HG02970 (cell line): ENCODE measurements around the gene ZSWIM6.

Experiments
- ATAC-seq: cut with Tn5 transposase; IDR thresholded peaks from one replicate; pipeline ENCODE4 v1.9.1; 2021; ENCODE audit warnings: mild to moderate bottlenecking, moderate library complexity, moderate number of reproducible peaks; ENCODE audit not compliant: unreplicated experiment, low FRiP score

ZSWIM6 gene

DNA sequence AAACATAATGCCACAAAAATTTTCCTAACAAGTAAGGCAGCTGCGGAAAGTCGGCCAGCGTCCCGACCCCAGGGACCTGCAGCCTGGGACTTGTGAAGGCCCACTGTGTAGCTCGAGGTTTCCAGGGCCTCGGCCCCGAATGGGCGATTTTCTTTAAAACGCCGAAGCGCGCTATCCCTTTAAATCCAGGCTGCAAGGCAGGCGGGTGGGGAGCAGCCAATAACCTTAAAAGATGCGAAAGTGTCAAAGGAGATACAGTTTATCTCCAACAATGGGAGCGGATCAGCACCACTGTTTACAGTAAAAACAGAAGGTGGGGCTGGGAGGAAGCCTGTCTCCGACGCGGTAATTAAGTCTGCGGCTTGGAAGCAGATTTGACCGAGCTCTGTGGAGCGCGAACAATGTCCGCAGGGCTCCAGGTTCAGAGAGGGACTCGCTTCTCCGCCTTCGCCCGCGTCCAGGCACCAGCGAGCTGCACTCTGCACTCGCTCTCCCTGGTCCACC lies 1.7 kb upstream of the ZSWIM6 start:
- ATAC-seq: no peak

DNA sequence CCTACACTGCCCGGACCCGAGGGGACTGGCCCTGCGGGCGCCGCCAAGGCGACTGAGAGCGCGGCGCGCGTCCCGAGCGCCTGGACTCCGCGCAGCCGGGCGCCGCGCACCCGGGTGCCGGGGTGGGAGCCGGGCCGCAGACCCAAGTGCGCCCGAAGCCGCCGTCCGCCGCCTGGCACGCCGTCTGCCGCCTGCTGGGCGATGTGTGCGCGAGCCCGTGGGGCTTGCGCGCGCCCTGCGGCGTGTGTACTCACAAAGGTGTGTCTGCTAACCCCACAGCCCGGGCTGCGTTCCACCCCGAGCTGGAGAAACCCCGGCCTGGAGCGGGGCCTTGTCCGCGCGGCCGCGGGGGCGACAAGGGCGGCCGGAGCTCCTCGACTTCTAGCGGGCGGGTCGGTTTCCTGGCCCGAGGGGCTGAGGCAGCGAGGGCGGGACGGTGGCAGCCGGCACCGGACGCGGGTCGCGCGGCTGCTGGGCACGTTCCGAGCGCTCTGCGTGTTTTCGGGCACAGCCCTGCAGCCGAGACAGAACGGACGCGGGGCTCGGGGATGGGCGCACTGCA lies 1.1 kb upstream of the ZSWIM6 start:
- ATAC-seq: peak; percentile 22

DNA sequence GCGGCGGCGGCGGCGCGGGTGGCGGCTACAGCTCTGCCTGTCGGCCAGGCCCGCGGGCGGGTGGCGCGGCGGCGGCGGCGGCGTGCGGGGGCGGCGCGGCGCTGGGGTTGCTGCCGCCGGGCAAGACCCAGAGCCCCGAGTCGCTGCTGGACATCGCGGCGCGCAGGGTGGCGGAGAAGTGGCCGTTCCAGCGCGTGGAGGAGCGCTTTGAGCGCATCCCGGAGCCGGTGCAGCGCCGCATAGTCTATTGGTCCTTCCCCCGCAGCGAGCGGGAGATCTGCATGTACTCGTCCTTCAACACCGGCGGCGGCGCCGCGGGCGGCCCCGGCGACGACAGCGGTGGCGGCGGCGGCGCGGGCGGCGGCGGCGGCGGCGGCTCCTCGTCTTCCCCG lies 296 bp downstream of the ZSWIM6 start:
- no peak for ATAC-seq

GRCh38 chr5:61332851-61333320 lies 828 bp downstream of the ZSWIM6 start:
- ATAC-seq: no peak

GRCh38 chr5:61333321-61333953 lies 1.4 kb downstream of the ZSWIM6 start:
- ATAC-seq: no peak

GRCh38 chr5:61333954-61334867 lies 2.2 kb downstream of the ZSWIM6 start:
- no peak for ATAC-seq

GRCh38 chr5:61334868-61335615 lies 3.0 kb downstream of the ZSWIM6 start:
- no peak for ATAC-seq

- ATAC-seq: no peak
Observed at GRCh38 chr5:61339764-61340163, 7.7 kb downstream of the ZSWIM6 start.

DNA sequence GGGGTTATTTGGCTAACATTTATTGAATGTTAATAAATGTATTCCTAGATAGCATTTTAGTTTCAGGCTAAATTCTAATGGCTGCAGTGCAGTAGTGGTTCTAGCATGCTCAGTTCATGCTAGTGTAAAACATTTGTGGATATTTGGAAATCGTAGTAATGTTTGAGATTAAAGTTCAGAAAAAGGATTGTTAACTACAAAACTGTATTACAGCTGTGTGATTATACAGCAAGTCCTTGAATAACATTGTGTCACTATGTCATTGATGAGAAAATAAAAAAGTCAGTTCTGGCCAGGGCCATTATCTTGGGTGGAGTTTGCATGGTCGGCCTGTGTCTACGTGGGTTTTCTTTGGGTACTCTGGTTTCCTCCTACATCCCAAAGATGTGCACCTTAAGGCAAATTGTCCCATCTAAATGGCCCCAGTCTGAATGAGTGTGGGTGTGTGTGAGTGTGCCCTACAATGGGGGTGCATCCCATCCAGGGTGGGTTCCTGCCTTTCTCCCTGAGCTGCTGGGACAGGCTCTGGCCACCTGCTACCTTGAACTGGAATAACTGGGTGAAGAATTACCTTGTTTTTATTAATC lies 8.8 kb downstream of the ZSWIM6 start:
- no peak for ATAC-seq

DNA sequence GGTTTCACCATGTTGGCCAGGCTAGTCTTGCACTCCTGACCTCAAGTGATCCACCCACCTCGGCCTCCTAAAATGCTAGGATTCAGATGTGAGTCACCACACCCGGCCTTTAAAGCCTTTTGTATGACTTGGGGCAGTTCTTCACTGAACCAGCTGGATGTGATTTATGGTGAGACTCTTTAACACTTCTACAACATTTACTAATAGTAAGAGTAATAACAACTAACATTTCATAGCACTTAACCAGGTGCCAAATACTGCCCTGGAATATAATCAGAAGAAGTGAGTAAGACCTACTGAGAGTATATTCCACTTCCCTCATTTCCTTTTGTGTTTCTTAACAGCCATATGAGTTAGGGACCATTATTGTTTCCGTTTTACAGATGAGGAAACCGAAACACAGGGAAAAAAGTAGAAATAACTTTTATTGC lies 10.0 kb downstream of the ZSWIM6 start:
- no peak for ATAC-seq

DNA sequence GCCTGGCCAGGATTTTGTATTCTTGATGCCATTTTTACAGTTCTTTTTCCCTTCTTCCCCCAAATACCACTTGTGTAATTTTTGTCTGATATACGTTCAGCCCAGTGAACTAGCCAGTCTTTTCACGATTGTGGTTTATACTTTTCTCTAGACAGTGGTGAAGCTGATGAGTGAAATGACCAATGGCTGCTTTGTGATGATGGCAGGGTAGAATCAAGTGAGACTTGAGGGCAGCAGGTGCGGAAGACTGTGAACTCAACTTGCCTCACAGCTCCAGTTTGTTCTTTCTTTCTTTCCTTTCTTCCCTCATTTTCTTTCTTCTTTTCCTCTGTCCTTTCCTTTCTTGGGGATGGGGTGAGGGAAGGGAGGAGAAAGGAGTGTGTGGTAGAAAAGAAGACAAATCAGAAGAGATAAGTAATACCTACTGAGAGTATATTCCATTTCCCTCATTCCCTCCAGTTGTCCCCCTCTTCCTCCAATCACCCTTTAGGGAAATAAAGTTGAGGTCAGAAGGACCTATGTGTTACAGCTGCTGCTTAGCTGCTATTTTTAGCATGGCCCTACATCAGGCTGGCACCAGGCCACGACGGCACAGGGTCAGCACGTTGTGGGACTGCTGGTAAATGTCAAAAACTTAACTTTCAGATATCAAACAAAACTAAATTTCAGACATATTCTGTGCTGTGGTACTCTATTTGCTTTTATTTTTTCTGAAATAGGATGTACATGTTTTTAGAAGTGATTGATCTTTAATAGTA lies 12.3 kb downstream of the ZSWIM6 start:
- no peak for ATAC-seq

- no peak for ATAC-seq
Observed at GRCh38 chr5:61346511-61346910, 14.5 kb downstream of the ZSWIM6 start.

- no peak for ATAC-seq
Observed at GRCh38 chr5:61347080-61347479, 15.0 kb downstream of the ZSWIM6 start.

- no peak for ATAC-seq
Observed at GRCh38 chr5:61348447-61348846, 16.4 kb downstream of the ZSWIM6 start.

DNA sequence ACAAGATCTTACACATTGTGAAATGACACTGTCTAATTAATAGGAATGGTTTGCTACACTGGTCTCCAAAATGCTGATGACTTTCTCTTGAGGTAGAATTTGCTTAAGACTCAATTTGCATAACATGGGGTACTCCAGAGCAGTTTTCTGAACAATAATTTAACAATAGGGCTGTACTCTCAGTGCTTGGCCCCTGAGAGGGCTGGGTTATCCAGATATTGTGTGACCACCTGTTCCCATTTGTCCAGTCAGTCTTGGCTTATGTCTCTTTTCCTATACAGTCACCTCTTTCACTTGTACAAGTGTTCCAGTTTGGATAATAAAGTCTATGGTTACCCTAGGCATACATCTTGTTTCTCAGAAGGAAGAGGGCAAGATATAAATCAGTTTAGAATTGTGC lies 17.9 kb downstream of the ZSWIM6 start:
- ATAC-seq: no peak

GRCh38 chr5:61350535-61350934 lies 18.5 kb downstream of the ZSWIM6 start:
- no peak for ATAC-seq

GRCh38 chr5:61351733-61352132 lies 19.7 kb downstream of the ZSWIM6 start:
- no peak for ATAC-seq

GRCh38 chr5:61352180-61352579 lies 20.1 kb downstream of the ZSWIM6 start:
- ATAC-seq: no peak

DNA sequence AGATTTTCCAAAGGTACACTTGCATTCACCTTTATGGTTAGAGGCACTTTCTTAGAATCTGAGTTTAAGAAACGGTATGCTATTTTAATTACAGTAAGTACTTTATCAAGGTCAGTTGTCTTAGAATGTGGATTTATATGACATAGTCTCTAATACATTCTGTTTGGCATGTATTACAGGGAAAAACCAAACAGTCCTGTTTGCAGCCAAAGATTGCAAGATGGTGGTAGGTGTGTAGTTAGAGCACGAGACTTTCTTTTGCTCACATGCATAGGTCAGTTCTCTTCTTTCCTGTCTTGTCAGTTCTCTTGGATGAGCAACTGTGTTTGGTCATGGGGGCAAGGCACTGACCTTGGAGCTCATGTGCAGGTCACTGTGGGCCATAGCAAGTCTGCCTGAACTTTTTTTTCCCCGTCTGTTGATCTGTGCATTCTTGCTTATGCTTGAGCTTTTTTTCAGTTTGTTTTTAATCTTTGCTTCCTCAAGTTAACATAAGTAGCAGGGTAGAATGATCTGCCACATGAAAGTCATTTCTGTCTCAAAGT lies 20.6 kb downstream of the ZSWIM6 start:
- no peak for ATAC-seq
